K562 (cell line): ENCODE measurements around the gene PREX1. TPM values are rescaled to one million over a fixed set of nuclear protein-coding genes. Genes with fewer than 3 reads are reported as not detected.
A peak's percentile ranks its signal among the peaks of the same experiment; 100 is the strongest.

Experiments used
- ATAC-seq: fragments of 200-7000 bp; cut with Tn5 transposase; 3 replicates; pipeline ENCODE4 v1.9.1; 2020; ENCODE audit warnings: moderate library complexity
- BruUV-seq: library from RNA; stranded (reverse); fragments of 400-500 nt; replicated peaks from 2 replicates; lab custom pipeline; 2021; lab: Mats Ljungman, UMichigan
- CTCF ChIA-PET: fragments of 300-600 bp; formaldehyde crosslinking; extraction: SDS; loops from one replicate; lab custom pipeline; 2021; ENCODE audit warnings: low intra/inter-chr PET ratio; lab: Yijun Ruan, JAX
- POLR2A ChIA-PET: fragments of 300-600, 350-650 bp; sonication (Branson Sonifier 250); formaldehyde crosslinking; extraction: SDS; loops from one replicate; lab custom pipeline; 2021; ENCODE audit warnings: antibody characterized with exemption, inconsistent platforms; lab: Yijun Ruan, JAX
- DNase-seq, 4 experiments: peaks; one replicate each; pipeline versions ENCODE4 v3.0.0 to v3.0.0-alpha.2; 2011 to 2018; ENCODE audit warnings: low spot score in 3 of 4, mixed read lengths in 3 of 4; ENCODE audit errors: extremely low read depth in 1 of 4
- FAIRE-seq: peaks from 2 replicates; lab custom pipeline; 2011; peaks lifted over from hg19 to GRCh38; lab: Jason Lieb, UNC
- H2AFZ ChIP-seq: 2 replicates; pipeline ENCODE4 v1.6.0; 2011; ENCODE audit warnings: low read depth, low read length, control low read depth, inconsistent platforms
- H3K27ac ChIP-seq: fragments of 200-600 bp; 3 replicates; pipeline ENCODE4 v1.8.0; 2011; ENCODE audit warnings: low read depth, mild to moderate bottlenecking, control low read depth, inconsistent platforms, low read length, moderate library complexity, mixed read lengths; ENCODE audit errors: extremely low read depth
- H3K27me3 ChIP-seq, 2 experiments: fragments of 300-600 bp in 1 of 2; 2 replicates in 1 of 2; 3 replicates in 1 of 2; pipeline versions ENCODE4 v1.6.0 to v1.8.0; 2011; ENCODE audit warnings: inconsistent platforms in 2 of 2, low read length in 2 of 2, mild to moderate bottlenecking in 1 of 2, mixed read lengths in 1 of 2, moderate library complexity in 1 of 2; ENCODE audit not compliant: control insufficient read depth in 2 of 2, insufficient read depth in 2 of 2
- H3K36me3 ChIP-seq: fragments of 300-600 bp; 3 replicates; pipeline ENCODE4 v1.8.0; 2011; ENCODE audit warnings: mild to moderate bottlenecking, low read length, inconsistent platforms; ENCODE audit not compliant: control insufficient read depth, insufficient read depth
- H3K4me1 ChIP-seq, 2 experiments: fragments of 200-600 bp in 1 of 2; replicated peaks in 1 of 2; 2 replicates in 1 of 2; 3 replicates in 1 of 2; pipeline versions ENCODE4 v1.5.1 to v1.8.0; 2011; ENCODE audit warnings: inconsistent platforms in 2 of 2, low read length in 2 of 2, mild to moderate bottlenecking in 1 of 2, mixed read lengths in 1 of 2, moderate library complexity in 1 of 2; ENCODE audit not compliant: control insufficient read depth in 2 of 2, insufficient read depth in 2 of 2
- H3K4me2 ChIP-seq: 2 replicates; pipeline ENCODE4 v1.6.1; 2011; ENCODE audit warnings: low read length, control low read depth, inconsistent platforms, mixed read lengths; ENCODE audit not compliant: insufficient read depth
- H3K4me3 ChIP-seq: fragments of 200-600 bp; sonication (generic), shearing (Covaris generic); 2 replicates; pipeline ENCODE4 v1.5.1; 2016; ENCODE audit warnings: control low read depth, inconsistent platforms
- H3K79me2 ChIP-seq: fragments of 200-600 bp; 3 replicates; pipeline ENCODE4 v1.8.0; 2011; ENCODE audit warnings: low read length, inconsistent platforms; ENCODE audit not compliant: control insufficient read depth, insufficient read depth
- H3K9ac ChIP-seq, 2 experiments: 2 replicates each; pipeline versions ENCODE4 v1.6.0 to v1.6.1; 2011; ENCODE audit warnings: low read depth in 2 of 2, low read length in 2 of 2, control low read depth in 1 of 2, inconsistent platforms in 1 of 2, mild to moderate bottlenecking in 1 of 2, mixed read lengths in 1 of 2; ENCODE audit not compliant: insufficient read depth in 1 of 2
- H3K9me1 ChIP-seq: one replicate; pipeline ENCODE4 v1.6.0; 2011; ENCODE audit warnings: inconsistent platforms, mild to moderate bottlenecking, low read length, moderate library complexity; ENCODE audit not compliant: control insufficient read depth, insufficient read depth
- H3K9me3 ChIP-seq: replicated peaks from 2 replicates; pipeline ENCODE4 v1.5.1; 2011; ENCODE audit warnings: low read depth, low read length, inconsistent platforms; ENCODE audit not compliant: control insufficient read depth, insufficient read depth
- H4K20me1 ChIP-seq: replicated peaks from 2 replicates; pipeline ENCODE4 v1.6.1; 2011; ENCODE audit warnings: low read length, inconsistent platforms, mixed read lengths; ENCODE audit not compliant: control insufficient read depth, insufficient read depth
- BCLAF1 ChIP-seq, 2 experiments: fragments of 450-650 bp in 1 of 2; IDR thresholded peaks; 2 replicates each; pipeline ENCODE4 v1.6.1; 2011 to 2017; ENCODE audit warnings: low read depth in 2 of 2, antibody characterized with exemption in 1 of 2, borderline replicate concordance in 1 of 2, low read length in 1 of 2, mild to moderate bottlenecking in 1 of 2, mixed read lengths in 1 of 2; ENCODE audit not compliant: control insufficient read depth in 1 of 2
- BHLHE40 ChIP-seq: IDR thresholded peaks from 2 replicates; pipeline ENCODE4 v1.6.1; 2011; ENCODE audit warnings: low read length, improper control_type of control experiment
- BRD9 ChIP-seq: fragments of 450-650 bp; IDR thresholded peaks from 2 replicates; pipeline ENCODE4 v1.6.1; 2018; ENCODE audit warnings: low read depth; ENCODE audit not compliant: partially characterized antibody
- CBX5 ChIP-seq: IDR thresholded peaks from 2 replicates; pipeline ENCODE4 v1.6.1; 2014; ENCODE audit warnings: low read depth, borderline replicate concordance
- CSDE1 ChIP-seq, 2 experiments: fragments of 450-650 bp; IDR thresholded peaks; 2 replicates each; pipeline ENCODE4 v1.6.1; 2016; ENCODE audit warnings: mild to moderate bottlenecking in 1 of 2
- ELF2 ChIP-seq: fragments of 250-450 bp; sonication (Bioruptor Pico); IDR thresholded peaks from 2 replicates; pipeline ENCODE4 v1.5.0; 2021; ENCODE audit warnings: mild to moderate bottlenecking
- ESRRA ChIP-seq: fragments of 450-650 bp; IDR thresholded peaks from 2 replicates; pipeline ENCODE4 v1.6.1; 2014; ENCODE audit warnings: low read depth, mild to moderate bottlenecking, moderate library complexity, borderline replicate concordance
- EWSR1 ChIP-seq: fragments of 450-650 bp; IDR thresholded peaks from 2 replicates; pipeline ENCODE4 v1.6.1; 2018; ENCODE audit warnings: borderline replicate concordance, mild to moderate bottlenecking, low read depth, moderate library complexity; ENCODE audit not compliant: partially characterized antibody
- HDAC6 ChIP-seq: IDR thresholded peaks from 2 replicates; pipeline ENCODE4 v1.6.1; 2012; ENCODE audit warnings: low read depth, mild to moderate bottlenecking, control low read depth, inconsistent platforms, low read length, moderate library complexity
- HLTF ChIP-seq: fragments of 450-650 bp; IDR thresholded peaks from 2 replicates; pipeline ENCODE4 v1.6.1; 2016
- MAFK ChIP-seq: IDR thresholded peaks from 2 replicates; pipeline ENCODE4 v1.6.1; 2011; ENCODE audit warnings: low read length, improper control_type of control experiment
- NCOA1 ChIP-seq: fragments of 450-650 bp; IDR thresholded peaks from 2 replicates; pipeline ENCODE4 v1.6.1; 2016; ENCODE audit warnings: low read depth
- RAD21 ChIP-seq, 2 experiments: fragments of 250-450 bp in 1 of 2; fragments of 450-650 bp in 1 of 2; sonication (Bioruptor Pico) in 1 of 2; formaldehyde crosslinking in 1 of 2; IDR thresholded peaks in 1 of 2; conservative IDR thresholded peaks in 1 of 2; 2 replicates each; pipeline versions ENCODE4 v1.4.0 to v1.8.0; 2020 to 2022; ENCODE audit warnings: mild to moderate bottlenecking in 2 of 2, moderate library complexity in 1 of 2
- THRA ChIP-seq: fragments of 450-650 bp; IDR thresholded peaks from 2 replicates; pipeline ENCODE4 v1.6.1; 2017; ENCODE audit warnings: mild to moderate bottlenecking, moderate library complexity
- ZKSCAN8 ChIP-seq: fragments of 200-800 bp; sonication (Bioruptor generic); IDR thresholded peaks from 2 replicates; pipeline ENCODE4 v1.6.1; 2016; ENCODE audit warnings: missing genetic modification characterization, missing compliant biosample characterization
- ZNF143 ChIP-seq: sonication (generic); formaldehyde crosslinking; IDR thresholded peaks from 2 replicates; pipeline ENCODE4 v1.9.0; 2022; ENCODE audit warnings: mild to moderate bottlenecking, missing genetic modification reagents
- ZNF41 ChIP-seq: fragments of 250-450 bp; sonication (Bioruptor Pico); conservative IDR thresholded peaks from 2 replicates; pipeline ENCODE4 v1.4.0; 2020; ENCODE audit warnings: mild to moderate bottlenecking
- ZNF584 ChIP-seq: fragments of 200-800 bp; sonication (Bioruptor generic); IDR thresholded peaks from 2 replicates; pipeline ENCODE4 v1.6.1; 2016; ENCODE audit warnings: low read depth, mild to moderate bottlenecking, missing genetic modification characterization, missing compliant biosample characterization
- ZSCAN29 ChIP-seq: fragments of 450-650 bp; IDR thresholded peaks from 2 replicates; pipeline ENCODE4 v1.6.1; 2017
- WGBS: fragments of 100-300 bp; shearing (Covaris generic); methylation state at CpG from one replicate; pipeline ENCODE4 v1.1.6; 2016; ENCODE audit warnings: low coverage, mixed read lengths; ENCODE audit not compliant: insufficient coverage; ENCODE audit errors: missing lambda C conversion rate; 5-methylcytosine and 5-hydroxymethylcytosine counted together
- in situ Hi-C: fragments of 300-500 bp; cut with MboI; formaldehyde crosslinking; loops from 4 replicates; pipeline ENCODE4 v1.15.0; 2018; ENCODE audit warnings: inconsistent platforms, mixed read lengths
- intact Hi-C: fragments of 100-400 bp; cut with micrococcal nuclease; formaldehyde crosslinking; loops from 2 replicates; pipeline ENCODE4 v1.14.2; 2022
- polyA plus RNA-seq, 8 experiments: library from polyadenylated mRNA; depleted of rRNA in 4 of 8; stranded (reverse) in 5 of 8; unstranded in 3 of 8; fragments of >200 nt; fragmentation: Nextera tagmentation in 2 of 8; fragmentation: Illumina TruSeq in 1 of 8; extraction: Ambion mirVana in 2 of 8; extraction: Trizol in 1 of 8; gene quantifications; 2 replicates each; pipeline versions ENCODE4 v1.2.1 to v1.2.3, GENCODE V29; 2011 to 2014; ENCODE audit warnings: inconsistent platforms in 1 of 8, missing spikeins in 1 of 8
- total RNA-seq, 7 experiments: library from RNA; depleted of rRNA in 6 of 7; stranded (reverse); fragments of >200 nt in 6 of 7; fragmentation: Illumina TruSeq in 2 of 7; extraction: Trizol in 2 of 7; gene quantifications; 2 replicates each; pipeline versions ENCODE4 v1.2.1 to v1.2.3, GENCODE V29; 2011 to 2021; ENCODE audit warnings: low replicate concordance in 1 of 7

The PREX1 gene
- total and polyA plus RNA-seq, 9 of the 15 experiments (the other 6 are each of a cell fraction or from before 2014, with no cell fraction given): 0.37 to 10.4 (median 4.8) TPM

- FAIRE-seq: peak; percentile 66
- CTCF ChIA-PET: interaction anchor here (0.8 kb wide), 1 partner anchor 40 kb away, joined by 3 read pairs; no protein-coding TSS in a partner anchor
- WGBS: 36% methylated on average over 11 of the region's 13 CpGs
- intact Hi-C loops: loop anchor here (2.0 kb wide), 1 partner anchor 42 kb away; no protein-coding TSS in a partner anchor
- in situ Hi-C loops: no loop called here
- Histone ChIP-seq H3K9ac (peak overlapping the region in 1 of 2 experiments; percentile 24; a peak in 1 of 4 replicates), H3K4me3 (no peak overlapping the region), H3K27ac (no peak overlapping the region; the same call in 2 of the 3 replicates), H3K4me2 (no peak overlapping the region), H3K27me3 (no peaks in the 10 kb centered on the region; a peak in 1 of 5 replicates), H2AFZ (peak overlapping the region; percentile 77), H4K20me1 (no peaks in the 10 kb centered on the region), H3K9me3 (no peaks in the 10 kb centered on the region), H3K79me2 (no peaks in the 10 kb centered on the region), H3K4me1 (peaks cover 6% of the 10 kb centered on the region in 2 experiments; a peak in 2 of 5 replicates), H3K9me1 (peaks cover 2% of the 10 kb centered on the region), H3K36me3 (no peaks in the 10 kb centered on the region)
- no TSS peak for BruUV-seq
- ATAC-seq: peak; percentile 96
- POLR2A ChIA-PET: interaction anchor here (1.2 kb wide), 1 partner anchor 15 kb away, joined by 3 read pairs; no protein-coding TSS in a partner anchor
- DNase-seq: peak; percentile 36 to 67 (median 48)
- no peak for TF ChIP-seq HDAC6
- no peak for TF ChIP-seq CBX5
- no peak for TF ChIP-seq MAFK
- TF ChIP-seq BRD9: no peak
- TF ChIP-seq ZNF41 (CRISPR knock-in tag): no peak
- no peak for TF ChIP-seq ZSCAN29
- TF ChIP-seq EWSR1: no peak
- no peak for TF ChIP-seq HLTF
- TF ChIP-seq ZKSCAN8 (CRISPR knock-in tag): no peak
- TF ChIP-seq NCOA1: no peak
- no peak for TF ChIP-seq ESRRA
- no peak for TF ChIP-seq BCLAF1 (IDR thresholded peaks at IDR 0.05; ENCODE audit: borderline replicate concordance in 1 of 2, control insufficient read depth in 1 of 2, low read depth in 2 of 2, low read length in 1 of 2)
- TF ChIP-seq ZNF143: no peak
- TF ChIP-seq BHLHE40: no peak
- no peak for TF ChIP-seq THRA
- no peak for TF ChIP-seq ZNF584 (CRISPR knock-in tag)
- peak; percentile 24 to 71; a peak in 3 of 4 replicates for TF ChIP-seq RAD21 (CRISPR knock-in tag; conservative IDR thresholded peaks at IDR 0.05 in 1 of 2, IDR thresholded peaks at IDR 0.05 in 1 of 2)
- no peak for TF ChIP-seq ELF2
- no peak for TF ChIP-seq CSDE1 (IDR thresholded peaks at IDR 0.05)
Measured at GRCh38 chr20:48698507-48699267, 129.1 kb downstream of the PREX1 start.
